HepG2 (cell line): ENCODE data around the gene RAB33B. TPM values are rescaled to one million over a fixed set of nuclear protein-coding genes. Genes with fewer than 3 reads are reported as not detected.

ENCODE experiments used
- KDM5A ChIP-seq: fragments of 200-600 bp; sonication (generic); IDR thresholded peaks from 2 replicates; pipeline ENCODE4 v1.7.0; 2018; ENCODE audit warnings: antibody characterized with exemption, mild to moderate bottlenecking, low read length, borderline replicate concordance
- MLLT10 ChIP-seq: sonication (generic); formaldehyde crosslinking; IDR thresholded peaks from 2 replicates; pipeline ENCODE4 v1.4.0; 2020; ENCODE audit warnings: missing genetic modification reagents
- NFIB ChIP-seq: sonication (generic); formaldehyde crosslinking; IDR thresholded peaks from 2 replicates; pipeline ENCODE4 v1.9.0; 2021; ENCODE audit warnings: missing genetic modification reagents, mild to moderate bottlenecking, borderline replicate concordance
- RERE ChIP-seq: IDR thresholded peaks from 2 replicates; pipeline ENCODE4 v1.6.1; 2016; ENCODE audit warnings: low read depth, missing genetic modification reagents, missing compliant biosample characterization
- STAG1 ChIP-seq: sonication (generic); formaldehyde crosslinking; IDR thresholded peaks from 2 replicates; pipeline ENCODE4 v1.4.0; 2020; ENCODE audit warnings: missing genetic modification reagents
- ZFP41 ChIP-seq: sonication (generic); formaldehyde crosslinking; IDR thresholded peaks from 2 replicates; pipeline ENCODE4 v1.4.0; 2020; ENCODE audit warnings: mild to moderate bottlenecking, missing genetic modification reagents, borderline replicate concordance
- ZMYM4 ChIP-seq: sonication (generic); formaldehyde crosslinking; IDR thresholded peaks from 2 replicates; pipeline ENCODE4 v1.8.1; 2023; ENCODE audit warnings: mild to moderate bottlenecking, missing genetic modification reagents
- ZNF263 ChIP-seq: sonication (generic); formaldehyde crosslinking; IDR thresholded peaks from 2 replicates; pipeline ENCODE4 v1.4.0; 2020; ENCODE audit warnings: missing genetic modification reagents
- ZNF3 ChIP-seq: IDR thresholded peaks from 2 replicates; pipeline ENCODE4 v1.7.0; 2017; ENCODE audit warnings: inconsistent platforms
- ZNF318 ChIP-seq: sonication (generic); formaldehyde crosslinking; IDR thresholded peaks from 2 replicates; pipeline ENCODE4 v1.4.0; 2020; ENCODE audit warnings: mild to moderate bottlenecking, missing genetic modification reagents
- ZNF619 ChIP-seq: sonication (generic); formaldehyde crosslinking; IDR thresholded peaks from 2 replicates; pipeline ENCODE4 v1.4.0; 2020; ENCODE audit warnings: mild to moderate bottlenecking, missing genetic modification reagents
- ZNF652 ChIP-seq: IDR thresholded peaks from 2 replicates; pipeline ENCODE4 v1.6.1; 2016; ENCODE audit warnings: low read depth, borderline replicate concordance
- polyA plus RNA-seq, 8 experiments: library from polyadenylated mRNA; depleted of rRNA in 3 of 8; stranded (reverse) in 7 of 8; unstranded in 1 of 8; fragments of >200 nt; fragmentation: Illumina TruSeq in 4 of 8; extraction: Trizol in 4 of 8; gene quantifications; 2 replicates each; pipeline versions ENCODE4 v1.2.1 to v1.2.3, GENCODE V29; 2011 to 2016; ENCODE audit warnings: low read depth in 4 of 8, missing spikeins in 1 of 8, mixed read lengths in 1 of 8; ENCODE audit not compliant: insufficient read depth in 1 of 8
- total RNA-seq, 5 experiments: library from RNA; depleted of rRNA; stranded (reverse); fragments of >200 nt; fragmentation: Illumina TruSeq; extraction: Trizol; gene quantifications; 2 replicates each; pipeline ENCODE4 v1.2.3, GENCODE V29; 2016; ENCODE audit warnings: low read depth in 1 of 5
- TF ChIP-seq, protein P1 (sequence below): sonication (generic); formaldehyde crosslinking; IDR thresholded peaks from 2 replicates; pipeline ENCODE4 v1.4.0; 2020; ENCODE audit warnings: missing genetic modification reagents

RAB33B gene
- total and polyA plus RNA-seq, 2 of the 13 experiments (the other 11 are each of a cell fraction or from before 2014, with no cell fraction given): 7.6 to 8.1 TPM

GRCh38 chr4:139453371-139454110 lies 380 bp upstream of the RAB33B start (continued):
- TF ChIP-seq KDM5A (peak; percentile 68; the same call in 1 of the 2 replicates), ZNF318 (no peak; the same call in 1 of the 2 replicates), MLLT10 (CRISPR knock-in tag) (no peak), ZNF652 (CRISPR knock-in tag) (no peak), ZMYM4 (CRISPR knock-in tag) (peak; percentile 83), ZNF619 (CRISPR knock-in tag) (no peak; the same call in 1 of the 2 replicates), ZNF263 (CRISPR knock-in tag) (peak; percentile 56; the same call in 1 of the 2 replicates), NFIB (CRISPR knock-in tag) (no peak), STAG1 (CRISPR knock-in tag) (no peak), ZFP41 (CRISPR knock-in tag) (no peak; the same call in 1 of the 2 replicates), RERE (CRISPR knock-in tag) (no peak), ZNF3 (CRISPR knock-in tag) (no peak)
- TF ChIP-seq, protein P1, sequence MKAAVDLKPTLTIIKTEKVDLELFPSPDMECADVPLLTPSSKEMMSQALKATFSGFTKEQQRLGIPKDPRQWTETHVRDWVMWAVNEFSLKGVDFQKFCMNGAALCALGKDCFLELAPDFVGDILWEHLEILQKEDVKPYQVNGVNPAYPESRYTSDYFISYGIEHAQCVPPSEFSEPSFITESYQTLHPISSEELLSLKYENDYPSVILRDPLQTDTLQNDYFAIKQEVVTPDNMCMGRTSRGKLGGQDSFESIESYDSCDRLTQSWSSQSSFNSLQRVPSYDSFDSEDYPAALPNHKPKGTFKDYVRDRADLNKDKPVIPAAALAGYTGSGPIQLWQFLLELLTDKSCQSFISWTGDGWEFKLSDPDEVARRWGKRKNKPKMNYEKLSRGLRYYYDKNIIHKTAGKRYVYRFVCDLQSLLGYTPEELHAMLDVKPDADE: no peak
